A673 (cell line): Measurements from ENCODE around the gene POU2F2.

Experiments
- EZH2 ChIP-seq: fragments of 200-600 bp; sonication (generic); IDR thresholded peaks from 2 replicates; pipeline ENCODE4 v1.6.1; 2017; ENCODE audit warnings: borderline replicate concordance, low read depth, mild to moderate bottlenecking, mixed read lengths, antibody characterized with exemption, low read length; ENCODE audit not compliant: poor library complexity, severe bottlenecking
- TF ChIP-seq, protein P1 (sequence below): fragments of 300-800, 200-600 bp; sonication (generic); conservative IDR thresholded peaks from 2 replicates; pipeline ENCODE4 v1.5.1; 2017; ENCODE audit warnings: low read depth, mild to moderate bottlenecking, antibody characterized with exemption, low read length, moderate library complexity, mixed read lengths

DNA sequence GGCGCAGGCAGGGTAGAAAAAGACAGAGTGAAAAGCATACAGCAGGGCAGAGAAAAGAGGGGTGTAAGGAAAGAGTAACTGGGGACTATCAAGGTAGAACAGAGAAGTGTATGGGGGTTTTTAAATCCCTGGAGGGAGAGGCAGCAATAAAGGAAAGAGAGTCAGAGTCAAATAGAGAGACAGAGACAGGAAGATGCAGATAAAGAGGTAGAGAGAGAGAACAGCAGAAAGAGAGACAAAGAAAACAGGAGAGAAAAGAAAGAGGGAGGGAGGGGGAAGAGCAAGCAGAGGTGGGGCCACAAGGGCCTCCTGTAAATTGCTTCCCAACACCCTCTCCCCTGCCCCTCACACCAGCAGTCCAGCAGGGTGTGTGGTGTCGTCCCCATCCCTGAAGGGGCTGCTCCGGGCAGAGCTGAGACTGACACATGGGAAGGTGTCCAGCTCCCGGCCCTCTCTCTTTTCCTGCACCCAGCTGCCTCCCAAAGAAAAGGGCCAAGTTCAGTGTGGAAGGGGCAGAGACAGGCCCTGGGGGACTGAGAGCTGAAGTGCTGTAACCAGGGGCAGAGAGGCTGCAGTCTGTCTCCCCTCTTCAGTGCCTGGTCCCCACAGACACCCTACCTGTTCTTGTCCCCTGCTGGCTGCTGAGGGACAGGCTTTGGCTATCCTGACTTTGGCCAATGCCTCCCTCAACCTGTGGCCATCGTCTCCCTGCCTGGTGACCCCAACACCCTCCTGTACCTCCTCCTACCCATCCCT, 17.4 kb upstream of the POU2F2 start:
- TF ChIP-seq EZH2: no peak
- TF ChIP-seq, protein P1, sequence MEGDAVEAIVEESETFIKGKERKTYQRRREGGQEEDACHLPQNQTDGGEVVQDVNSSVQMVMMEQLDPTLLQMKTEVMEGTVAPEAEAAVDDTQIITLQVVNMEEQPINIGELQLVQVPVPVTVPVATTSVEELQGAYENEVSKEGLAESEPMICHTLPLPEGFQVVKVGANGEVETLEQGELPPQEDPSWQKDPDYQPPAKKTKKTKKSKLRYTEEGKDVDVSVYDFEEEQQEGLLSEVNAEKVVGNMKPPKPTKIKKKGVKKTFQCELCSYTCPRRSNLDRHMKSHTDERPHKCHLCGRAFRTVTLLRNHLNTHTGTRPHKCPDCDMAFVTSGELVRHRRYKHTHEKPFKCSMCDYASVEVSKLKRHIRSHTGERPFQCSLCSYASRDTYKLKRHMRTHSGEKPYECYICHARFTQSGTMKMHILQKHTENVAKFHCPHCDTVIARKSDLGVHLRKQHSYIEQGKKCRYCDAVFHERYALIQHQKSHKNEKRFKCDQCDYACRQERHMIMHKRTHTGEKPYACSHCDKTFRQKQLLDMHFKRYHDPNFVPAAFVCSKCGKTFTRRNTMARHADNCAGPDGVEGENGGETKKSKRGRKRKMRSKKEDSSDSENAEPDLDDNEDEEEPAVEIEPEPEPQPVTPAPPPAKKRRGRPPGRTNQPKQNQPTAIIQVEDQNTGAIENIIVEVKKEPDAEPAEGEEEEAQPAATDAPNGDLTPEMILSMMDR: no peak
